Head of caudate nucleus (tissue), 42 donors: ENCODE results near the gene HOXB7.

Experiments
- DNase-seq, 42 donors: peaks; one replicate each; pipeline versions ENCODE4 v3.0.0 to v3.0.0-alpha.2; 2020 to 2021; ENCODE audit warnings: mixed read lengths in 7 of 42
- intact Hi-C: fragments of 100-400 bp; cut with DNase I; formaldehyde crosslinking; loops from one replicate; pipeline ENCODE4 v1.15.0; 2022

The HOXB7 gene

DNA sequence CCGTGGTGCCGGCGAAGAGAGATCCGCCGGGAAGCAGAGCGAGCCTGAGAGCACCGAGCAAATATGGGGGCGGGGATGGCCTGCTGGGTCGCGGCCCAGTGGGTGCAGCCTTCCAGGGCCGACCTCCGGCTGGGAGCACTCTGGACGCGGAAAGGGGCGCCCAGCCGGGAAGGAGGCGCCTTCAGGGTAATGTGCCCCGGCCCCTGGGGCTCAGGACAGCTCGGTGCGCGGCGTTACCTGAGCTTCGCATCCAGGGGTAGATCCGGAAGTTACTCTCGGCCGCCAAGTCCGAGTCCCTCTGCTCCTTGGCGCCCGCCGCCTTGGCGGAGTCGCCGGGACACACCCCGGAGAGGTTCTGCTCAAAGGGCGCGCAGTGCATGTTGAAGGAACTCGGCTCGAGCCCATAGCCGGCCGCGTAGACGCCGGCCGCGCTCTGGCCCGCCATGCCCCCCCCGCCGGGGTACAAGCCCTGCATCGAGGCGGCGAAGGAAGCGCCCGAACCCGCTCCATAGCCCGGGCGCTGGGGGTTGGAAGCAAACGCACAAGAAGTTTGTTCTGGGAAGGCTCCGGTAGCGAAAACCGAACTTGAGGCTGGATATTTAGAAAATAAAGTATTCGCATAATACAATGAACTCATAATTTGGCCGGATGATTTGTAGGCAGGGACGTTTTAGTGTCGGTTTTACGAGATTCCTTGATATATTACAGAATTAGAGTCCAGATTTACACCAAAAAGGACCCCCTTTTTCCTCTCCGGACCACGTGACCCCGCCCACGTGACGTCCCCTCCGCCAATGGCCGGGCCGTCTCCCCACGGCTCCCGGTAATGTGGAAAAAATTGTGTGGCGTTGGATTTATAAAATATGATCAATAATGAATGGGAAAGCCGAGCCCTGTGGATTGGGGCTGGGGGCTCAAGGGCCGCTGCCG, at the start of gene HOXB7:
Gene HOXB7, minus strand, starts transcription at position 736 of the 930 bp plus-strand sequence. Its CDS starts 99 bp downstream, at position 637.
- intact Hi-C loops: no loop called here
- peak in 27 of 42 donors; percentile 13 to 68 (median 41) for DNase-seq

DNA sequence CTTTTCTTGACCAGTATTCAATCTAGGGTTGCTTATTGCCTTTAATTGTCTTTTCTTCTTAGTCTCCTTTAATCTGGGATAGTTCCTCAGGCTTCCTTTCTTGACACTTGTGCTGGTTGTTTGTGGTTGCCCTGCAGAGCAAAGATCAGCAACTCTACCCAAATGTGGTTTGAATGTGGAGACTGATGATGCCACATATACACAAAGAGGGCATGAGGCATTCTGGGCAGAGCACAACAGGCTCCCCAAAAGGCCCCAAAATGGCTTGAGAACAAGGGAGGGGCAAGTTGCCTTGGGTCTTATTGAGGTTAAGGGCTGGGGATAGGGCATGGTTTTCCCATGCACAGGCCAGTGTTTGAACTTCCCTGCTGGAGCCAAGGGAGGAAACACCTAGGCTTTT, 45.1 kb upstream of the HOXB7 start:
- intact Hi-C loops: no loop called here
- no peak for DNase-seq

DNA sequence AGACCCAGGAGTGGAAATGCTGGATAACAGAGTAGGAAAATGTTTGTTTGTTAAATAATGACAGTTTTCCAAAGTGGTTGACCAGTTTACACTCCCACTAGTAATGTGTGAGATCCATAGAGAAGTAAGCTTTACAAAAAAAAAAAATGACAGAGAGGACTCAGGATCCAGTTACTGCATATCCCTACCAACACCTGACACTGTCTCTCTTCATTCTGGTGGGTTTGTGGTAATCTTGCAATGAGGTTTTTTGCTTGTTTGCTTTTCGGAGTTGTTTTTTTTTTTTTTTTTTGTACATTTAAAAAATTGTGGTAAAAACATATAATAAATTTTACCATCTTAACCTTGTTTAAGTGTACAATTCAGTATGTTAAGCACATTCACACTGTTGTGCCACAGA, 38.9 kb upstream of the HOXB7 start:
- intact Hi-C loops: no loop called here
- no peak for DNase-seq

DNA sequence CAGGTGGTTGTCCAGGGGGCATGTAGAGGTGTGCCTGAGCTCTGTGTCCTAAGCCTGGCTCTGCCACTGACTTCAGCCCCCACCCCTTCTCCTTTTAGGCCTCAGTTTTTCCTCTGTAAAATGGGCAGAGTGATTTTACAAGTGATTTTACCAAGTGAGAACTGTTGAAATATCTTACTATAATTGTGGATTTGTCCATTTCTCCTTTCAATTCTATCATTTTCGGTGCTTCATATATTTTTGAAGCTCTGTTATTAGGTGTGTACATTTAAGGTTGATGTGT, 37.1 kb upstream of the HOXB7 start:
- no peak for DNase-seq
- intact Hi-C loops: no loop called here

DNA sequence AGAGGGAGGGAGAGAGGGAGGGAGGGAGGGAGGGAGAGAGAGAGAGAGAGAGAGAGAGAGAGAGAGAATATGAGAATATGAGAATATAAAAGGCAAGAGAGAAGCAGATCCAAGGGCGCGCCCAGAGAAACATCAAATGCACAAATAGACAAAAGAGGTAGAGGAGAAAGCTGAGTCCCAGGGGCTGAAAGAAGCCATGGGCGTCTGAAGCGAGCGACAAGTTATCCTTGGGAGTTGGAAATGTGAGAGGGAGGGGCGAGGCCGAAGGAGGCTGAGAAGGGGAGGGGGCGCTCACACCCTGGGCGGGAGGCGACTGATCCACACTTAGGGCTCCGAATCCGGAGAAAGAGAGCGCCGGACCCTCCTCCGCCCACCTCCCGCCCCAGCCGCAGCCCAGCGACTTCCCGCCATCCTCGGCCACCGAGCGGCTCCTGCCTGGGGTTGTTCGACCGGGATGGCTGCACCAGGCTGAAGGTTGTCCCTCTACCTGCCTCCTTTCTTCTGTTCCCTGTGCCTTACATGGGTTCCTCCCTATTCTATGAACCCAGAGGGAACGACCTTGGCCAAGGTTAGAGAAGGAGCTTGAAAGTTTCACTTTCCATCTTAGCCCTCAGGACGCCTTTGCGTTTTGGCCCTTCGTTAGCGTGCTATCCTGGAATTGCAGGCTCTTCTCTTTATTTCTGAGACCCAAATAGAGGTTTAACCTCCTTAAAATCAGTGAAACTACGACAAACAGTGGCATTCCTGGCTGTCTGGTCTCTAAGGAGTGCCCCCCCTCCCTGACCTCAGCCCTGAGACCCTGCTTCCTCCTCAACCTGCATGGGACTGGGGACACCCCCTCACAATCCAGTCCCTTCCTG, 36.5 kb upstream of the HOXB7 start:
- no peak for DNase-seq
- intact Hi-C loops: no loop called here

DNA sequence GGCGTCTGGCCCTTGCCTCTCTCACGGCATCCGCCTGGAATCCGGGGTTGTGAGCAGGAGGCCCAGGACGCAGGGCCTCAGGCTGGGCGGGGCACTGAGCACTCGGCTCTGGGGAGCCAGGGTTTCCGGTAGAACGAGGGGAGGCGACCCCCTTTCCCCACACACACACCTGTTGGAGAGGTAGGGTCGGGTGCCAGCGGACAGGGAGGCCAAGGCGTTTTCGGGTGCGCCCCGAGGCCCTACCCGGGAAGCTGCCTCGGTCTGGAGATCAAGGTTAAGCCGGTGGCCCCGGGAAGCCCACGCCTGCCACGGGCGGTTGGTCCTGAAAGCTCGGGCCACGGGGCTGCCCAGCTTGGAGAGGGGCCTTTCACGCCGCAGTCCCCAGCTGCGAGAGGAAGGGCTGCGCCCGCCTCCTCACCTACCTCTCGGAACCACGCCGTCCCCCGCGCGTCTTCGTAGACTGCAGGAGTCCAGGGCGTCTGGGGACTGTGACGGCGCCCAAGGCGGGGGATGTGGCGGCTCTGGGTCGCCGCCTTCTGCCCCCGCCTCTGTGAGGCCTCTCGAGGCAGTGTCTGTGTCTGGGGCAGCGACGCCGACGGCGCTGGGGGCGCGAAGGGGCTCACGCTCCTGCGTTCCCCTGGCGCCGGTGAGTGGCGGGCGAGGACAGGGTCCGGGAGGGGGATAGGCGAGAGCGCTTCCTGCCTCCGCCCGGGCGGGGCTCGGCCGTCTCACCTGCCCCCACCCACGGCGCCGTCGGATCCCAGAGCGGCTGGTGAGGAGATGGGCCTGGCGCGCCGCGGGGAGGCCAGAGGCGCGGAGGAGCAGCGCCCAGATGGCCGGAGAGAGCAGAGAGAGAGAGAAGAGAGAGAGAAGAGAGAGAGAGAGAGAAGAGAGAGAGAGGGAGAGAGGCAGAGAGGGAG, 35.6 kb upstream of the HOXB7 start:
- intact Hi-C loops: no loop called here
- DNase-seq: no peak

DNA sequence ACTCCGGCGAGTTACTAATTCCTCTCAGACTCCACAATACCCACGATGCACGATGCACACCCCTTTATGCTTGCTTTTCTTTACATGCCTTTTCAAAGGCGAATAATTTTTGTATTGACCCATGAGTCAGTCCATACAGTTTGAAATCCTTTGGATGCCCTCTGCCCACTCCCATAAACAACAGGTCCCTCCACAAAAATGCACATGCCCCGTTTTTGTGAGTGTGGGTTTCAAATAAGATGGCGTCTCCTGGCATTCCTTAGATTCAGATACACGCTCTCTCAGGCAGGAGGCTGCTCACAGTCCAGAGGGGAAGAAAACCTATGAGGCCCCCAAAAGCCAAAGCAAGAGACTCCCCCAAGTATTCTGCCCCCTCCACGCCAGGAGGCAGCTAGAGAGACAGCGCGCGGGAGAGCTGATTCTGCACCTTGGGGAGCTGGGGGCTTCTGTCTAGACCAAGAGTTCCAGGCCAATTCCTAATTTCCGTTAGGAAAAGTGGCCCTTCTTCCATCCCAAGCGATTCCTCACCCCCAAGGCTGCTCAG, 34.9 kb upstream of the HOXB7 start:
- no peak for DNase-seq
- intact Hi-C loops: no loop called here

DNA sequence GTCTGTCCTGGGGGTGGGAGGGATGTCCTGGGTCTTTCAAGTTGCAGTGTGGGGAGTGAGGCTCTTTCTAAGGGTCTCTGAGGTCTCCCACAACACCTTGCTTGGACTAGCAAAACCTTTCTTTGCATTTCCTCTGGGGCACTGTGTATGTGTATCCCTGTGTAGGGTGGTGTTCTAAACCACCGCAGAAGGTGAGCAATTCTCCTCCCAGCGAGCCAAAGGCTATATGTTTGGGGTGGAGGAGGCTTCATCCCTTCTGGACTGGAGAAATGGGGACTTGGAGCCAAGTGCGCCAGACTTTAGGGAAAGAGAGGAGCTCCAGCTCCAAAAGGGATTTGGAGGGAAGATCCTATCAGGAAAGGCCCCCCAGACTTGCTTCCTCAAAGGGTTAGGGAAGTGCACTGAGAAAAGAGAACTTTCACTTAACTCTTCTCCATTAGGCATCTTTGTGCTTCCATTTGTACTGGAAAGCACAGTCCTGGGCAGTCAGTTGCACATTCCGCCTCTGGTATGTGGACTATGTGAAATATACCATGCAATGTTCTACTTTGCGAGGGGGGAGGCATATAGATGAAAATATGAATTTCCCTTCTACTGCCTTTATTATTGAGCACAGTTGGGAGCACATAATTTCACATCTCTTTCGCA, 34.2 kb upstream of the HOXB7 start:
- intact Hi-C loops: no loop called here
- DNase-seq: no peak

DNA sequence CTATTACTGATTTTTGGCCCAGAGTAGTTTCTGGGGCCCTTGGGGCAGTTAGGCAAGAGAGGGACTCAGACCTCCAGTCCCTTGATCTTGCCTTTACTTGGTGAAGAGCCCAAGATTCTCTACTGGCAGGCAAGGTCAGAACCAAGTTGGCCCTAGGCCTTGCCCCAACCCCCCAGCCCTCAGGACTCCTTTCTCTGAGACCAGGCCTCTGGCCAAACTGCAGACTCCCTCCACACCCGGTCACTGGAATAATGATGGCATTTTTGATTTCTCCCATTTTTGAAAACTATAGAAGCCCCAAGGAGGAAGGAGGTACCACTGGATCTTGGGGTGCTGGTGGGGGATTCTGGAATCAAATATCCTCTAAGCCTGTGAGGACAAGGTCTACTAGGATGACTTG, 33.3 kb upstream of the HOXB7 start:
- no peak for DNase-seq

DNA sequence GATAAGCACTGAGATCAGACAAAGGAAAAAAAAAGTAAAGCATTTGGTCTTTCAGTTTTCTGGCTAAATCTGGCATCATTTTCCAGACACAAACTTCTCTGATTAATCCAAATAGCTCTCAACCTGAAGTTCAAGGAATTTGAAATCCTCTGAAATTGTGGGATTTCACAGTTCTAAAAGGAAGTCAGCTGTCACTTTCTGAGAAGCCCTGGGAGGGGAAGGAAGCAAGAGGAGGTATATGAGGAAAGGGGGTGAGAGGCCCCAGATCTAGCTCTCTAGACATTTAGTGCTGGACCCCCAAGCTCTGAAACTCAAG, 32.8 kb upstream of the HOXB7 start:
- intact Hi-C loops: no loop called here
- DNase-seq: no peak

More for the DNA sequence above, 33.3 kb upstream of the HOXB7 start:
- intact Hi-C loops: no loop called here

DNA sequence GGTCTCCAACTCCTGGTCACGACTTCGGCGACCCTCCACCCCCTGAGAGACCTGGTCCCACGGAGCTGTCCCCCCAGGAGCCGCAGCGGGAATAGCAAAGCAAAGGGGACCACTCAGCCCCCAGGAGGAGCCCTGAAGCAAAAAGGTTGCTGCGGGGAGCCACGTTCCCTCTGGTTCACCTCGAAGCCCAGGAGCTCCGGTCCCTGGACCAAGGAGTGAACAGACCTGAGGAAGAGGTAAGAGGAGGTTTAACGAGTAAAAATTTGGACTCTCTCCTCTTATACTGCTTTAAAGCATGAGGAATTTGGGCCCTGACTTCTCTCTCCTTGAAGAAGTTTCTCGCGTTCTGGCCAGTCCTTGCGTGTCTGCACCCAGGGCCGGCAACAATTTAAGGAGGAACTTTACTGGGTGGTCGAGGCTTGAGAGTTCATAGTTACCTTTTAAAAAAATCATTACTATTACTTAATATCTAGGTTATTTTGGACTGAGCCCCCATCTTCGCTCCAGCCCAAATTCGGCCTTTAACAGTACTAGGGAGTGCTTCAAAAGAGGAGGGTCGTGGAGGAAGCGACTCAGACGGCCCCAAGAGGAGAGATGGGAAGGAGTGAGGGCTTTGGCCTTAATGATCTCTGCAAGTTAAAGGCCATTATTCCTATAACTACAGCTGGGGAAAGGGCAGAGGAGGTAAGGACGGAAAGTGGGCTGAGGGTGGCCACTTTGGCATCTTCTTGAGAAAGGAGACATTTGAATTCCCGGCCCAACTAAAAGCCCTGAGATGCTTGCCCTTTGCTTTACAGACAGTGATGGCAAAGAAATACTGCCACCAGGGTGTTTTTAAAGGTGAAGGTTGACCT, 32.3 kb upstream of the HOXB7 start:
- no peak for DNase-seq
- intact Hi-C loops: no loop called here

DNA sequence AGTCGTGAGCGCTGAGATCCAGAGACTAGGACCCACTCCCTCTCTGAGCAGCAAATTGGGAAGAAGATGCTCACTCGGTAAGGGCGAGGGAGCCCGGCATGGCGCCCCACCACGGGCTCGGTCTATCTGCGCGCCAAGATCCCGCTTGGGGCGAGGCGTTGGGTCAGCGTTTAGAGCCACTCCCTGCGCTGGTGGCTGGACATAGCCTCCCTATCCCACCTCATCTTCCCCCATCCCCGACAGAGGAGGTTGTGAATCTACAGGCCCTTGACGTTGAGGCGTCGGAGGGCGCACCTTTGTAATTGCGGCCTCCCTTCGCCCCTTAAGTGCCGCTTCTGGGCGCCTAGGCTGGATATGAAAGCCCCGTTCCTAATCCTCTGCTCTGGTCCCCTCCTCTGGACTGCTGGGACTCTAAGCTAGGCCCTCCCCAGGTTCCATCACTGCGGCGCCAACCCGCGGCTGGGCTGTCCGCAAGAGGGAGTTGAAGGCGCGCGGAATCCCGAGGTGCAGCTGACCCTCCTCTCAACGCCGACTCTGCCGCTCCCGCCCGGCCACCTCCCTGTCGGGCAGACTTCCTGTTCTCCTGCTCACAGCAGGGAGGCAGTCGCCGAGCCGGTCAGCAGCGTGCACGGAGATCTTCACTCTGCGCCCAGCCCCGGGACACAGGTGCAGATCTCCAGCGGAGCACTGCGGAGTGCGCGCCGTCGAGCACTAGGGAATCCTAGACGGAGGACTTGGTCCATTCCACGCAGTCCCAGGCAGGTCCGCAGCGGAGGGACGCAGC, 31.4 kb upstream of the HOXB7 start:
- no peak for DNase-seq

DNA sequence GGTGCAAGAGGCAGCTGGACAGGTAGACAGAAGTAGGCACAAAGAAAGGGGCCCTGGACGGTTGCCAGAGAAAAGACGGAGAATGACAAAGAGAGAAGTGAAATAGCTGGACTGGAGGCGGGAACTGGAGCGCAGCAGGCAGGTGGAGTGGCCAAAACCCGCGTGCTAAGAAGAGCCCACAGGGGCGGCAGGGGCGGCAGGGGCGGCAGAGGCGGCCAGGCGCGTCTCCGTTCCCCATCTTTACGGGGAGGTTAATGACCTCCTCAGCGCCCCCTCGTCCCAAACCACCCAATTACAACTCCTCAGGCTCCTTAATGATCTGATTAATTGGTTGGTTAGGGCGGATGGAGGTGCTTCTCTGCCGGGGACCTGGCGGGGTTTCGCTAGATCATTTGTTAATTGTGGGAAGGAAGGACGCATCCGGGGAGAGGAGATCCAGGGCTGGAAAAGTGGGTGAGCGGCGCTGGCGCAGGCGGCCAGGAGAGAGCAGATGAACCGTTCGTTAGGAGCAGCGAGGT, 30.8 kb upstream of the HOXB7 start:
- no peak for DNase-seq
- intact Hi-C loops: no loop called here

More for the DNA sequence above, 31.4 kb upstream of the HOXB7 start:
- intact Hi-C loops: no loop called here

DNA sequence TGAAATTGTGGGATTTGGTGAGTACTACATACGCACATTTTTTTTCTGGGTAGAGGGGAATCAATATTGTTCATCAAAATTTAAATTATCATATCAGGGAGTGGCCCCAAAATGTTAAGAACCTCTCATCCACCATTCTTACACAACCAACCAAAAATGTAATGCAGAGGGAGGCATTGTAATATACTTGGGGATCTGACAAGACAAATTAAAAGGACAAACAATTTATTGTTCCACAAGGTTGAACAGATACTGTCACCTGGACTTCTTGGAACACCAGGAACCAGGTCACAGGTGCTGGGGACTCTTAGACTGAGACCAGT, 30.0 kb upstream of the HOXB7 start:
- intact Hi-C loops: no loop called here
- DNase-seq: no peak

DNA sequence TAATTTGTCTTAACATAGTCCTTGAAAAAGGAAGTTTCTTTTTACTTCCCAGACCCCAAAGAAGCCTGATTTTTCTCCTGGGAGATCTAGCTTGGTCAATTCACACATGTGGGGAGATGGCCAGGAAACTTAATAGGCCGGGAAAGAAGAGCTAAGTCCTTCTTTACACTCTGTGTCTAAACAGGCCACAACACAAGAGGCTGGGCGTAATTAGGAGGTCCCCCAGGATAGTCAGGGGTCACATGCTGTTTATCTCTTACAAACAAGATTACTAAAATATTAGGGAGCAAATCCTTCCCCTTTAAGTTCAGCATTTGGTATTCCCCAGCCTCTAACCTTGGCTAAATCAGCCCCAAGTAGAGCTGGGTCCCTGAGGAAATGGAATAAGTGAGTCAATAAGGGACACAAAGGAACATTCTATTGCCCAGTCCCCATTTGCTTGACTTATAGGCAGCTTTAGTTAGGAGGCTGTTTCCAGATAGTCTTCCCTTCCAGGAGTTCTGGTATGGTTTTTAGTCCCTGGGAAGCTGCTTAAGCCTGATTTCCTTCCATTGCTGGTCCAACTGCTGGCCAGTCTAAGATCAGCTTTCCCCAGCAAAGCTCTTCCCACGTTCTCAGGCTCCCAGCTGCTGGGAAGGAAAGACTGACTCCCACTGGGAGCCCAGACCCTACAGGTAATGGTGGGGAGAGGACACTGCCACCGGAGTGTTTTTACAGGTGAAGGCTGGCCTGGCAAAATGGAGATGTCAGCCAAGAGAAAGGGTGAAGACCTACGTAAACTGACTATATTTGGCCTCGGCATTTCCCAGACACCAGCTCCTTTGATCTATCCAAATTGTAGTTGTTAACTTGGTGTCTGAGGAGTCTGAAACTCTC, 29.4 kb upstream of the HOXB7 start:
- intact Hi-C loops: no loop called here
- DNase-seq: no peak

DNA sequence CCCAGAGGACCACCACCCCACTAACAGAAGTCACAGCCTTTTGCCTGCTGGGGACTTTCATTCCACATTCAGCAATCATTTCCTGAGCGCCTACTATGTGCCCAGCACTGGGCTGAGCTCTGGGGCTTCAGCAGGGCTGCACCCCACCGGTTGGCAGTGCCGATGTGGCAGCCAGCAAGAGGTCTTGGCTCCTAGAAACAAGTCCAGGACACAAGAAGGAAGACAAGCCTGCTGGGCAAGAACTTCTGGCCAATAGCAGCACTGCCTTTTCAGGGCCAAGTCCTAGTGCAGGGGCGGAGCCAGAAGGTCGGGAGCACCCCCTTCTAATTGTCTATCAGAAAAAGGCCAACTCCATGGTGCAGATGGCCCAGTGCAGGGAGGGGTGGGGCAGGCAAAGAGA, 28.3 kb upstream of the HOXB7 start:
- no peak for DNase-seq
- intact Hi-C loops: no loop called here
